BLaER1 (cell line): ENCODE data around the gene TRIM24.
A peak's percentile ranks its signal among the peaks of the same experiment; 100 is the strongest.

ENCODE experiments used
- H3K27ac ChIP-seq: shearing (Covaris generic); formaldehyde crosslinking; 2 replicates; pipeline ENCODE4 v1.8.1; 2022
- H3K27me3 ChIP-seq: shearing (Covaris generic); formaldehyde crosslinking; 2 replicates; pipeline ENCODE4 v1.8.1; 2022
- H3K36me3 ChIP-seq: shearing (Covaris generic); formaldehyde crosslinking; 2 replicates; pipeline ENCODE4 v1.8.1; 2022
- H3K4me1 ChIP-seq: shearing (Covaris generic); formaldehyde crosslinking; 2 replicates; pipeline ENCODE4 v1.8.1; 2022
- H3K4me2 ChIP-seq: shearing (Covaris generic); formaldehyde crosslinking; 2 replicates; pipeline ENCODE4 v1.8.1; 2022
- H3K4me3 ChIP-seq: shearing (Covaris generic); formaldehyde crosslinking; 2 replicates; pipeline ENCODE4 v1.8.1; 2022
- H3K9ac ChIP-seq: shearing (Covaris generic); formaldehyde crosslinking; 2 replicates; pipeline ENCODE4 v1.8.1; 2022
- H3K9me3 ChIP-seq: shearing (Covaris generic); formaldehyde crosslinking; 2 replicates; pipeline ENCODE4 v1.8.1; 2022
- H4K20me1 ChIP-seq: shearing (Covaris generic); formaldehyde crosslinking; 2 replicates; pipeline ENCODE4 v1.8.1; 2022
- Cebpa-rat ChIP-seq: shearing (Covaris generic); IDR thresholded peaks from 2 replicates; pipeline ENCODE4 v1.8.1; 2022

TRIM24 gene

DNA sequence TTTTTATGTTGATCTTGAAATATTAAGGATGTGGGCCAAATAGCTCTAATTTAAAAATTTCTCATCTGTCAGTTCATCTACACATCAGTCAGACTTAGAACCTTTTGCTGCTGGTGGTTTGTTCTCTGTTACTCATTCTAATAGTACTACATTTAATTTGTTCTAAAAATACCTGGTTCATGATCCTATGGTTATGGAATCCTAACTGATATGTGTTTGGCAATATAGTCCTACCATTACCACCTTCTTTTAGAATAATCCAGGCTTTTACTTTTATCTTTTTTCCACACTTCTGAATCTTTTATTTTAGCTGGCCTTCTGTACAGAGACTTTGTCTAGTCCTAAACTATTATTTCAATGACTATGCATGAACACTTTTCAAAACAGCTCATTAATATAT, 124.2 kb downstream of the TRIM24 start:
- Histone ChIP-seq H3K4me3 (no peak overlapping the region), H3K36me3 (peaks cover 96% of the 10 kb centered on the region), H3K9me3 (no peaks in the 10 kb centered on the region), H3K27ac (no peak overlapping the region), H3K9ac (no peak overlapping the region), H3K4me1 (no peaks in the 10 kb centered on the region), H3K27me3 (no peaks in the 10 kb centered on the region), H3K4me2 (no peak overlapping the region), H4K20me1 (no peaks in the 10 kb centered on the region)
- TF ChIP-seq Cebpa-rat = no peak

GRCh38 chr7:138584696-138585095, 124.6 kb downstream of the TRIM24 start:
- no peak overlapping the region for H3K4me2 ChIP-seq
- no peaks in the 10 kb centered on the region for H3K4me1 ChIP-seq
- no peaks in the 10 kb centered on the region for H4K20me1 ChIP-seq
- no peak overlapping the region for H3K9ac ChIP-seq
- H3K27ac ChIP-seq = no peak overlapping the region
- H3K9me3 ChIP-seq = no peaks in the 10 kb centered on the region
- no peak overlapping the region for H3K4me3 ChIP-seq
- no peaks in the 10 kb centered on the region for H3K27me3 ChIP-seq
- H3K36me3 ChIP-seq = peaks cover 91% of the 10 kb centered on the region
- TF ChIP-seq Cebpa-rat = no peak

DNA sequence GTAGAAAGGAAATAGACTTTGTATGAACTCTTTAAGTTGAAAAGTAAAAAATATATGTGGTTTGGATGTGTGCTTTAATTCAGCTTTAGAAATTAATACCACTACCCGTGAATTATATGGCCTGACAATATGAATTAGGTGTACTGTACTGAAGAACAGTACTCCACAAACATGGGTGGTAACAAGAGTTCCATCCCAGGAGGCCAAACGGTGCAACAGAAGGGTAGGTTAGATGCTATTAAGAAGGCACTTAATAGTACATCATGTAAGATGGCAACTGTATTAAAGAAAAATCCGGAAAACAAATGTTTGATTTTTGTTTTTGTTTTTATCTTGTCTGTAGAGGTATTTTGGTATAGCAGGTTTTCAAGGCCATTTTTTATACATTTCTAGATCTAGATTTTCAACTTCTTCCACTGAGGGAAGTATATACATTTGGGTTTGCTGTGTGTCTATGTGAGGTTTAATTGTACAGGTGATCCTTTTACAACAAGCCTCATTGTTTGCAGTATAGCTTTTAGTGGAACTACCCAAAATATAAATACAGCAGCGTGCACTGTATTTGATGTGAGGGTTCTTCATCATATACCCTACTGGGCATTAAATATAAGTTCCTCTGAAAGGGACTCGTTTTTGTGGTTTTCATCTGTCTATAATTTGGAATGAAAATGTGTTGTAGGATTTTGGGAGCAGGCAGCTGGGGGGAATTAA, 125.4 kb downstream of the TRIM24 start:
- Histone ChIP-seq H3K27ac (no peak overlapping the region), H4K20me1 (no peaks in the 10 kb centered on the region), H3K27me3 (no peaks in the 10 kb centered on the region), H3K4me2 (no peak overlapping the region), H3K36me3 (peaks cover 84% of the 10 kb centered on the region), H3K9ac (no peak overlapping the region), H3K9me3 (no peaks in the 10 kb centered on the region), H3K4me3 (no peak overlapping the region), H3K4me1 (no peaks in the 10 kb centered on the region)
- no peak for TF ChIP-seq Cebpa-rat

GRCh38 chr7:138587485-138587884, 127.4 kb downstream of the TRIM24 start:
- H3K4me1 ChIP-seq = no peaks in the 10 kb centered on the region
- no peak for TF ChIP-seq Cebpa-rat
- H3K27ac ChIP-seq = no peak overlapping the region
- no peak overlapping the region for H3K4me2 ChIP-seq
- no peak overlapping the region for H3K9ac ChIP-seq
- no peaks in the 10 kb centered on the region for H4K20me1 ChIP-seq
- H3K36me3 ChIP-seq = peaks cover 63% of the 10 kb centered on the region
- H3K9me3 ChIP-seq = no peaks in the 10 kb centered on the region
- no peak overlapping the region for H3K4me3 ChIP-seq
- H3K27me3 ChIP-seq = no peaks in the 10 kb centered on the region

DNA sequence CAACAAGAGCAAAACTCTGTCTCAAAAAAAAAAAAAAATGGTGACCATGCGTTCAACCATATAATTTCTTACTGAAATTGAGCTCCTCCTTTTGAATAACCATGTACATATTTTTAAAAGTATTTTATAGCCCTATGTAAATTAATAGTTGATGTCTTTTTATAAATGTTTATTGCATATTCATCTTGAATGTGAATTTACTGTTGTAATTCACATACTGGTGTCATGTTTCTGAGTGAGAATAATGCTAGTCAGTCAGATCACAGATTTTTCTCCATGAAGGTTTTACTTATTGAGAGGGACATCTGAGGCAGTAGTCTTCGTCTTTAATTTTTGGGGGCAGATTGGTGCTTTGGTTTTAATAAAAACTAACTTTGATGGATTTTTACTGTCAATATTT, 128.9 kb downstream of the TRIM24 start:
- H3K9me3 ChIP-seq = no peaks in the 10 kb centered on the region
- peaks cover 48% of the 10 kb centered on the region for H3K36me3 ChIP-seq
- no peak for TF ChIP-seq Cebpa-rat
- H4K20me1 ChIP-seq = no peaks in the 10 kb centered on the region
- no peaks in the 10 kb centered on the region for H3K27me3 ChIP-seq
- no peak overlapping the region for H3K4me2 ChIP-seq
- no peak overlapping the region for H3K27ac ChIP-seq
- H3K9ac ChIP-seq = no peak overlapping the region
- H3K4me3 ChIP-seq = no peak overlapping the region
- H3K4me1 ChIP-seq = no peaks in the 10 kb centered on the region

GRCh38 chr7:138590154-138590553, 130.1 kb downstream of the TRIM24 start:
- no peak overlapping the region for H3K27ac ChIP-seq
- no peaks in the 10 kb centered on the region for H3K9me3 ChIP-seq
- peaks cover 37% of the 10 kb centered on the region for H3K36me3 ChIP-seq
- no peak overlapping the region for H3K4me3 ChIP-seq
- no peaks in the 10 kb centered on the region for H3K4me1 ChIP-seq
- no peak overlapping the region for H3K4me2 ChIP-seq
- no peaks in the 10 kb centered on the region for H3K27me3 ChIP-seq
- no peak overlapping the region for H3K9ac ChIP-seq
- TF ChIP-seq Cebpa-rat = no peak
- H4K20me1 ChIP-seq = no peaks in the 10 kb centered on the region

DNA sequence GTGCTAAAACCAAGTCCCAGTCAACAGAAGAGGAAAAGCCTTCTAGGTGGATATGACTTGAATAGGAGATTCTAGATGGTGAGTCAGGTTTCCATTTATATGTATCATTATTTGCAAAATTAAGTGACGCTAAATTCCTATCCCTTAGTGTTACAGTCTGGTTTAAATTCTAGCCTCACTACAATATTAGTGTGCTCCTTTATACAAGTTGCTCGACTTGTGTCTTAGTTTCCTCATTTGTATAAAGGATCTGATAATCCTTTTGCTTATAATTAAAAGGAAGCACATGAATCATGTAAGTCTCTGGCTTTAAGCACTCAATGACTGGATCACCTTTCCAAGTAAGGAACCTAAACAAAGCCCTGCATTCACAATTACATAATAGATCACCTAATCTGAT, 135.4 kb downstream of the TRIM24 start:
- no peak overlapping the region for H3K4me3 ChIP-seq
- H3K9ac ChIP-seq = no peak overlapping the region
- no peak for TF ChIP-seq Cebpa-rat
- H3K27ac ChIP-seq = no peak overlapping the region
- H3K36me3 ChIP-seq = no peaks in the 10 kb centered on the region
- no peak overlapping the region for H3K4me2 ChIP-seq
- no peaks in the 10 kb centered on the region for H3K9me3 ChIP-seq
- H3K27me3 ChIP-seq = no peaks in the 10 kb centered on the region
- H3K4me1 ChIP-seq = no peaks in the 10 kb centered on the region
- H4K20me1 ChIP-seq = no peaks in the 10 kb centered on the region

DNA sequence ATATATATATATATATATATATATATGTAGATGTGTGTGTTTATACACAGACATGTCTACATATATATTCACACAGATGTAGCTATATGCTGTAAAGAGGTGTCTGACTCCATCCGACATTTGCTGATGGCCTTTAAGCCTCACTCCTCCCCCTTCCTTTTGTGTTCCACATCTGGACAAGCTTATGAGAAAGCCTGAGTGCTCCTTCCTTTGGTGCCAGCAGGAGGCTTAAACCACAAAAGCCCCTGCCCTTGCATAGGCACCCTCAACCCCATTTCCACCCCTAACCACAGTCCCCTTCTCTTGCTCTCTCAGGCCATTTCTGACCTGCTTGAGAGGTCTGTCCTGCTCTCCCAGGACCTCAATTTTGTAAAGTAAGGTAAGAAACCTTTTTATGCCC, 142.4 kb downstream of the TRIM24 start:
- peaks cover 24% of the 10 kb centered on the region for H3K9me3 ChIP-seq
- H3K27ac ChIP-seq = no peak overlapping the region
- H3K27me3 ChIP-seq = no peaks in the 10 kb centered on the region
- no peak for TF ChIP-seq Cebpa-rat
- no peak overlapping the region for H3K4me3 ChIP-seq
- peak overlapping the region; percentile 26 for H3K4me2 ChIP-seq
- no peaks in the 10 kb centered on the region for H4K20me1 ChIP-seq
- H3K4me1 ChIP-seq = peaks cover 8% of the 10 kb centered on the region
- H3K36me3 ChIP-seq = no peaks in the 10 kb centered on the region
- H3K9ac ChIP-seq = no peak overlapping the region

DNA sequence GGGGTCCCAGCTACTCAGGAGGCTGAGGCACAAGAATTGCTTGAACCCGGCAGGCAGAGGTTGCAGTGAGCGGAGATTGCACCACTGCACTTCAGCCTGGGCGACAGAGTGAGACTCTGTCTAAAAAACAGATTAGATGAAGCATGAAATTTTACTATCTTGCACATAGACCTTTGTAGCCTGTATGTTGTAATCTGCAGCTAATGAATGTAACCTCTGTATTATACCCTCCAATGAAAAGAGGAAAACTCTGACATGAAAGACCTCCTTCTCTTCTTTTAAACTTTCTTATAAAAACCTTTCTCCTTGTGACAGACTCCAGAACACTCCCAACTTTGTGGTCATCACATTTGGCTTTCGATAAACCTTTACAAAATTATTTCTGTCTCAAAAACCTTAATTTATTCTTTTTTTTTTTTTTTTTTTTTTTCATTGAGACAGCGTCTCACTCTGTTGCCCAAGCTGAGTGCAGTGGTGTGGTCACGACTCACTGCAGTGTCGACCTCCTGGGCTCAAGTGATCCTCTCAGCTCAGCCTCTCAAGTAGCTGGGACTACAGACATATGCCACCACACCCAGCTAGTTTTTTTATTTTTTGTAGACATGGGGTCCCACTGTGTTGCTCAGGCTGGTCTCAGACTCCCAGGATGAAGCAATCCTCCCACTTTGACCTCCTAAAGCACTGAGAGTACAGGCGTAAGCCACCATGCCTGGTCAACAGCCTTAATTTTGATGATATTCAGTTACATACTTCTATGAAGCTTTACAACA, 143.7 kb downstream of the TRIM24 start:
- no peak overlapping the region for H3K4me2 ChIP-seq
- no peaks in the 10 kb centered on the region for H3K36me3 ChIP-seq
- no peak overlapping the region for H3K4me3 ChIP-seq
- H3K9ac ChIP-seq = no peak overlapping the region
- TF ChIP-seq Cebpa-rat = no peak
- H4K20me1 ChIP-seq = no peaks in the 10 kb centered on the region
- peaks cover 8% of the 10 kb centered on the region for H3K4me1 ChIP-seq
- H3K27me3 ChIP-seq = no peaks in the 10 kb centered on the region
- peaks cover 24% of the 10 kb centered on the region for H3K9me3 ChIP-seq
- no peak overlapping the region for H3K27ac ChIP-seq

GRCh38 chr7:138606236-138606635, 146.2 kb downstream of the TRIM24 start:
- no peaks in the 10 kb centered on the region for H3K27me3 ChIP-seq
- H3K9ac ChIP-seq = no peak overlapping the region
- H3K4me1 ChIP-seq = peaks cover 8% of the 10 kb centered on the region
- H3K9me3 ChIP-seq = peaks cover 28% of the 10 kb centered on the region
- H4K20me1 ChIP-seq = no peaks in the 10 kb centered on the region
- H3K27ac ChIP-seq = no peak overlapping the region
- no peak overlapping the region for H3K4me2 ChIP-seq
- H3K4me3 ChIP-seq = no peak overlapping the region
- H3K36me3 ChIP-seq = no peaks in the 10 kb centered on the region
- TF ChIP-seq Cebpa-rat = no peak
